ENCODE measurements around the gene GZMA.
A peak's percentile ranks its signal among the peaks of the same experiment; 100 is the strongest.

GZMA gene

DNA sequence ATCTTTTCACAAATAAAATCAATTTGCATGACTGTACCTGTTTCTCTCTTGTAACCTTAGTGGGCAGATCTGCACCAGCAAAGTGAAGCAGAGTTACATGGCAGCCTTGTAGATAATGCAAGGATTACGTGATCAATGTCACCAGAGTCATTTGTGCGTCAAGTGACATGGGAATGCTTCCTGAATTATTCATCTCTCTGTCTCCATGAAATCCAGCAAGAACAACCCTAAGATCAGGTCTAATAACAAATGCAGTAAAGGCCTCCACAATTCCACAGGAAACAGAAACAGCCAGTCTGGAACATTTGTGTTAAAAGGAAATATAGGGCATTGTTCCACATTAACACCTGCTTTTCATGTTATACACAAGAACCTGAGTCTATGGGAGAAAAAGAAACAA lies 7.8 kb downstream of the GZMA start:
- no peak for DNase-seq

DNA sequence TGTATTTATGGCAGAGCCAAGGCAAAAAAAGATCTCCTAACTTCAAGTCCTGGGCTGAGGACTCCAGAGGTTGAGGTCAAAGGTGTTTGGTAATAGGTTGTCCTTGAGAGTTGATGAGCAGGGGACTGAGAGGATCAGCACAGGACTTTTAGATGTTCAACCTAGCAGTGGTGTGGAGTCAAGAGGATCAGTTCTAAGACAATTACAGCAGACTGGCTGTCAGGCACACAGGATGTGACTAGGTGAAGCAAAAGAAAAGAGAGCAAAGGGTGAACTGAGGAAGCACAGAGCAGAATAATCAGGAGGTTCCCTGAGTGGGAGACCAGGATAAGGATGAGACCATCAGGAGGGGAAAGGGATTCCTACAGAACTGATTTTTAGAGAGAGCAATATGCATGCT lies 10.9 kb downstream of the GZMA start:
- DNase-seq, result no peak

GRCh38 chr5:55114061-55114460 lies 11.6 kb downstream of the GZMA start:
- no peak for DNase-seq

DNA sequence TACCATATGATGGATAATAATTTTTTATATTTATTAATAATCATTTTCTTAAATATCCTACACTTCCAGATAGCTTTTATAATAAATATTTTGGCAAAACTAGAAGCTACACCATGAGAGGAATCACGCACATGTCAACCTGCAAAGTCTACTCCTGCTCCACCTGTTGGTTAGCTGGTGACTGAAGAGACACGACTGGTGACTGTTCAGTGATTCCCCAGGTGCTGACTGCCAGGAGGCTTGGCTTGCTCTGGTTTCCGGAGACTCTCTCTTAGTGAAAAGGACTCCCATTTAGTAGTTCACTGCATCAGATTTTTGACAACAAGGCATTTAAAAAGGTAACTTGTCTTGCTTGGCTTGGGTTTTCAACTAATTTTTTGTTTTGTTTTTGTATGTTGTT lies 20.9 kb downstream of the GZMA start:
- DNase-seq, result no peak

GRCh38 chr5:55134053-55134722 lies 31.7 kb downstream of the GZMA start:
- DNase-seq, result peak; percentile 23

DNA sequence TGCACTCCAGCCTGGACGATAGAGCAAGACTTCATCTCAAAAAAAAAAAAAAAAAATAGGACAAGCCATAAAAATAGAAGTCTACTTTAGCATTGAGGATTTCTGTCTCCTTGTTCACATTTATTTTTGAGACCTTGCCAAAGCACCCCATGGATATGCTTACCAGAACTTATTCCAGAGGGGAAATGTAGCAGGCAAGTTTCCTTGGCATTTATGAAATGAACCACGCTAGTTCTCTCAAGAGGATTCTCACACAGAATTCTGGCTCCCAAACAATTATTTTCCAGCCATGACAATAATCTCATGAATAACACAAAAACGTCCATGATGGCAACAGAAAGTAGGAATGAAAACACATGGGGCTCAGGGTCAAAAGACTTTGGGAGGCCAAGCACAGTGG lies 34.1 kb downstream of the GZMA start:
- no peak for DNase-seq

- DNase-seq, result no peak
Observed at GRCh38 chr5:55140908-55141665, 38.6 kb downstream of the GZMA start.

DNA sequence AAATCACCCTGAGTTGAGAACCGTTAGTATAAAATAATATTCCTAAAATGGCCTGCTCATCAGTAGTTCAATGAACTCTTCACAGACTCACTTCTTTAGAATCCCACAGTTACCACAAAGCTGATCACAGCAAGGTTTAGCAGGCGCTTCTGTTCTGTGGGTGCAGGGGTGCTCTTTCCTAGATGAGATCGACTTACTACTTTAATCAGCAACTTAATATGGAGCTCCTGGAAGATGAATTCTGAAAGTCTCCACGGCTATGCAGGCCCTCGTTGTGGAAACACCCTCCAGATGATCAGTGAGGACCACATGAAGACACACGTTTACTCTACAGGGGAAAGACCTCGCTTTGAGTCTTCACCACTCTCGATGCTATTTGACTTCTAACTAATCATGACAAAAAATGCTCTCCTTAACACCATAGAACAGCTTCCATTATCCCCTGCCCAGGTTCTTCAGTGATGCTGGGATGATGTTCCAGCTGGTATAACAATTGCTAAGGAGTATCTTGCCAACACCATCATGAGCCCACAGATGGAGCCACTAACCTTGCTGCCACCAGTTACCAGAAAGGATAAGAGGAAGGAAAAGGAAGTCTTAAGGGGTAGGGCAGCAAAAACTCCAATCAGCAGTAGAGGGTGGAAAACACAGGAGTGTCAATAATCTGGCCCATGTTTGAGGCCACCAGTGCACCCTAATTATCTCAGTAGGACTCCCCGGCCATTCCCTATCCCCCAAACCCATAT lies 39.7 kb downstream of the GZMA start:
- DNase-seq, result peak; percentile 46

- DNase-seq, result no peak
Observed at GRCh38 chr5:55143624-55144023, 41.2 kb downstream of the GZMA start.

GRCh38 chr5:55146080-55146479 lies 43.6 kb downstream of the GZMA start:
- no peak for DNase-seq

- peak; percentile 86 for DNase-seq
Observed at GRCh38 chr5:55146543-55147151, 44.2 kb downstream of the GZMA start.

GRCh38 chr5:55149308-55149795 lies 46.9 kb downstream of the GZMA start:
- DNase-seq, result no peak

- no peak for DNase-seq
Observed at GRCh38 chr5:55151923-55152842, 49.7 kb downstream of the GZMA start.

DNA sequence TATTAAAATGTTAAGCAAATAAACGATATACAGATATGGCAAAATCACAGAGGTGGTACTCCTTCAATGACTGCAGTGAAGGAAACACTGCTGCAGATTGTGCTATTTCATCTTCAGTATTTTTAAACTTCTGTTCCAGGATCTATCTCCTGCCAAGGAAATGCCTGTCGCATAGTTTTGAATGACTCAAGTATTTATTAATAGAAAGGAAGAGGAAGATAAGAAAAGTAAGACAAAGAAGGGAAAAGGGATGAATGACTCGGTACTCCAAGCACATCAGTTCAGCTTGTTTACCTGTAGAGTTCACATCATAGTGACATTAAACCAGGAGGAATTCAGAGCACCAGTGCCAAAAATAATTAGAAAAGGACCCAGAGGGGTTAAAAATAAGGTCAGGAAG lies 52.4 kb downstream of the GZMA start:
- no peak for DNase-seq

All from CD4-positive, alpha-beta T cell treated with Interleukin-4 for 4 hours (primary cell).